Neural cell (in vitro differentiated cells): ENCODE results near the gene INPP4B. TPM values are rescaled to one million over a fixed set of nuclear protein-coding genes. Genes with fewer than 3 reads are reported as not detected.

ENCODE experiments used
- H2AFZ ChIP-seq: fragments of 200-600, 300-800 bp; sonication (generic), shearing (Covaris generic); 2 replicates; pipeline ENCODE4 v1.6.0; 2014; ENCODE audit warnings: low read depth, mild to moderate bottlenecking, antibody characterized with exemption, low read length, moderate library complexity
- H3F3A ChIP-seq: fragments of 200-600 bp; shearing (Covaris generic); 2 replicates; pipeline ENCODE4 v1.6.1; 2016; ENCODE audit warnings: mild to moderate bottlenecking, moderate library complexity, mixed read lengths, antibody characterized with exemption, low read length; ENCODE audit not compliant: insufficient read depth, poor library complexity, severe bottlenecking
- H3K27ac ChIP-seq: fragments of 200-600, 300-800 bp; sonication (generic), shearing (Covaris generic); 2 replicates; pipeline ENCODE4 v1.5.1; 2014; ENCODE audit warnings: mild to moderate bottlenecking, low read length, moderate library complexity
- H3K27me3 ChIP-seq: fragments of 300-800, 200-600 bp; sonication (generic), shearing (Covaris generic); 2 replicates; pipeline ENCODE4 v1.6.0; 2014; ENCODE audit warnings: mild to moderate bottlenecking, low read depth, low read length, moderate library complexity; ENCODE audit not compliant: insufficient read depth
- H3K36me3 ChIP-seq: fragments of 300-800, 200-600 bp; sonication (generic), shearing (Covaris generic); 2 replicates; pipeline ENCODE4 v1.5.1; 2014; ENCODE audit warnings: mild to moderate bottlenecking, antibody characterized with exemption, low read length, moderate library complexity; ENCODE audit not compliant: insufficient read depth
- H3K4me2 ChIP-seq: fragments of 300-800, 200-600 bp; sonication (generic), shearing (Covaris generic); 2 replicates; pipeline ENCODE4 v1.6.0; 2014; ENCODE audit warnings: mild to moderate bottlenecking, low read length
- H3K4me3 ChIP-seq: fragments of 300-800, 200-600 bp; sonication (generic), shearing (Covaris generic); 2 replicates; pipeline ENCODE4 v1.5.1; 2014; ENCODE audit warnings: mild to moderate bottlenecking, low read length, moderate library complexity
- H3K79me2 ChIP-seq: fragments of 200-600 bp; shearing (Covaris generic); replicated peaks from 2 replicates; pipeline ENCODE4 v1.6.0; 2014; ENCODE audit warnings: mild to moderate bottlenecking, low read length, moderate library complexity; ENCODE audit not compliant: insufficient read depth
- H3K9ac ChIP-seq: fragments of 300-800, 200-600 bp; sonication (generic), shearing (Covaris generic); 2 replicates; pipeline ENCODE4 v1.6.1; 2016; ENCODE audit warnings: mild to moderate bottlenecking, low read length, mixed read lengths
- H3K9me2 ChIP-seq: fragments of 200-600 bp; shearing (Covaris generic); 2 replicates; pipeline ENCODE4 v1.6.1; 2016; ENCODE audit warnings: mild to moderate bottlenecking, low read length, mixed read lengths; ENCODE audit not compliant: insufficient read depth
- H3K9me3 ChIP-seq: fragments of 200-600, 300-800 bp; sonication (generic), shearing (Covaris generic); 2 replicates; pipeline ENCODE4 v1.6.1; 2016; ENCODE audit warnings: mild to moderate bottlenecking, mixed run types, low read length, moderate library complexity, mixed read lengths
- H4K20me1 ChIP-seq: fragments of 200-600 bp; shearing (Covaris generic); 2 replicates; pipeline ENCODE4 v1.6.1; 2016; ENCODE audit warnings: mild to moderate bottlenecking, mixed run types; ENCODE audit not compliant: insufficient read depth
- CTCF ChIP-seq: fragments of 450-650 bp; IDR thresholded peaks from 2 replicates; pipeline ENCODE4 v1.5.1; 2014; ENCODE audit warnings: antibody characterized with exemption, mild to moderate bottlenecking, moderate library complexity; ENCODE audit not compliant: poor library complexity, severe bottlenecking
- EP300 ChIP-seq: fragments of 450-650 bp; conservative IDR thresholded peaks from 2 replicates; pipeline ENCODE4 v1.6.1; 2014; ENCODE audit warnings: antibody characterized with exemption, mild to moderate bottlenecking, moderate library complexity; ENCODE audit not compliant: poor library complexity, severe bottlenecking
- EZH2 ChIP-seq: fragments of 200-600, 300-800 bp; shearing (Covaris generic), sonication (generic); IDR thresholded peaks from 2 replicates; pipeline ENCODE4 v1.6.1; 2014; ENCODE audit warnings: antibody characterized with exemption, low read length, borderline replicate concordance, mild to moderate bottlenecking; ENCODE audit not compliant: insufficient read depth, poor library complexity, severe bottlenecking
- MXI1 ChIP-seq: fragments of 450-650 bp; conservative IDR thresholded peaks from 2 replicates; pipeline ENCODE4 v1.6.1; 2014; ENCODE audit warnings: antibody characterized with exemption, mild to moderate bottlenecking; ENCODE audit not compliant: poor library complexity, severe bottlenecking
- POLR2AphosphoS5 ChIP-seq: IDR thresholded peaks from 2 replicates; pipeline ENCODE4 v1.6.1; 2012
- RAD21 ChIP-seq: fragments of 450-650 bp; conservative IDR thresholded peaks from 2 replicates; pipeline ENCODE4 v1.6.1; 2014; ENCODE audit warnings: antibody characterized with exemption, mild to moderate bottlenecking, moderate library complexity
- REST ChIP-seq: IDR thresholded peaks from 2 replicates; pipeline ENCODE4 v1.6.1; 2012; ENCODE audit warnings: borderline replicate concordance
- SMC3 ChIP-seq: fragments of 450-650 bp; conservative IDR thresholded peaks from 2 replicates; pipeline ENCODE4 v1.6.1; 2014; ENCODE audit warnings: antibody characterized with exemption, mild to moderate bottlenecking, moderate library complexity; ENCODE audit not compliant: poor library complexity
- TAF1 ChIP-seq: IDR thresholded peaks from 2 replicates; pipeline ENCODE4 v1.6.1; 2012; ENCODE audit warnings: low read depth
- polyA plus RNA-seq: library from polyadenylated mRNA; depleted of rRNA; stranded (reverse); fragments of >200 nt; gene quantifications from 2 replicates; pipeline ENCODE4 v1.2.3, GENCODE V29; 2014

Gene INPP4B
- polyA plus RNA-seq, 1 donor from 2014 or later = 0.30 TPM

GRCh38 chr4:142549726-142550463, 296.2 kb downstream of the INPP4B start:
- H3K79me2 ChIP-seq = no peaks in the 10 kb centered on the region
- H3F3A ChIP-seq = no peaks in the 10 kb centered on the region
- H3K27ac ChIP-seq = no peak overlapping the region
- H3K36me3 ChIP-seq = no peaks in the 10 kb centered on the region
- H3K9me2 ChIP-seq = no peaks in the 10 kb centered on the region
- no peaks in the 10 kb centered on the region for H3K27me3 ChIP-seq
- no peak overlapping the region for H2AFZ ChIP-seq
- H3K4me2 ChIP-seq = no peak overlapping the region
- no peak for TF ChIP-seq REST
- no peak for TF ChIP-seq SMC3
- no peak for TF ChIP-seq MXI1
- TF ChIP-seq POLR2AphosphoS5 = no peak
- no peak for TF ChIP-seq RAD21
- no peak for TF ChIP-seq TAF1
- no peak for TF ChIP-seq EZH2
- no peak for TF ChIP-seq EP300
- no peak overlapping the region for H3K4me3 ChIP-seq
- no peak overlapping the region for H3K9ac ChIP-seq
- H4K20me1 ChIP-seq = no peaks in the 10 kb centered on the region
- no peaks in the 10 kb centered on the region for H3K9me3 ChIP-seq

- H3K36me3 ChIP-seq = no peaks in the 10 kb centered on the region
- H3K79me2 ChIP-seq = no peaks in the 10 kb centered on the region
- TF ChIP-seq TAF1 = no peak
- TF ChIP-seq REST = no peak
- no peak for TF ChIP-seq CTCF
- no peak for TF ChIP-seq MXI1
- TF ChIP-seq POLR2AphosphoS5 = no peak
- no peak for TF ChIP-seq EP300
- TF ChIP-seq RAD21 = no peak
- TF ChIP-seq EZH2 = no peak
- no peak for TF ChIP-seq SMC3
- H3F3A ChIP-seq = no peaks in the 10 kb centered on the region
- H4K20me1 ChIP-seq = no peaks in the 10 kb centered on the region
- H3K27ac ChIP-seq = no peak overlapping the region
- no peaks in the 10 kb centered on the region for H3K9me3 ChIP-seq
- no peak overlapping the region for H3K4me3 ChIP-seq
- H3K9me2 ChIP-seq = no peaks in the 10 kb centered on the region
- H2AFZ ChIP-seq = no peak overlapping the region
- H3K27me3 ChIP-seq = no peaks in the 10 kb centered on the region
- H3K9ac ChIP-seq = no peak overlapping the region
- H3K4me2 ChIP-seq = no peak overlapping the region
These were observed 296.9 kb downstream of the INPP4B start for GRCh38 chr4:142549248-142549647.
